Mucosa of descending colon (tissue), 3 donors: Measurements from ENCODE around the gene NPY. TPM values are rescaled to one million over a fixed set of nuclear protein-coding genes. Genes with fewer than 3 reads are reported as not detected.

Experiments used
- ATAC-seq: fragments of 200-7000 bp; cut with Tn5 transposase; one replicate; pipeline ENCODE4 v1.9.1; 2020; ENCODE audit warnings: mild to moderate bottlenecking, moderate library complexity
- DNase-seq, 3 donors: peaks; one replicate each; pipeline ENCODE4 v3.0.0-alpha.2; 2020
- H3K36me3 ChIP-seq: fragments of 200-600 bp; one replicate; pipeline ENCODE4 v1.8.0; 2021; ENCODE audit warnings: low read depth, mild to moderate bottlenecking
- H3K4me1 ChIP-seq: fragments of 200-600 bp; one replicate; pipeline ENCODE4 v1.8.0; 2021; ENCODE audit warnings: low read depth, mild to moderate bottlenecking
- H3K4me3 ChIP-seq: fragments of 200-600 bp; one replicate; pipeline ENCODE4 v1.8.0; 2021; ENCODE audit warnings: mild to moderate bottlenecking
- H3K9me3 ChIP-seq: fragments of 200-600 bp; one replicate; pipeline ENCODE4 v1.8.0; 2021; ENCODE audit warnings: mild to moderate bottlenecking
- CTCF ChIP-seq: fragments of 200-600 bp; IDR thresholded peaks from one replicate; pipeline ENCODE4 v1.8.0; 2022; ENCODE audit warnings: antibody characterized with exemption, mild to moderate bottlenecking
- intact Hi-C, 2 donors: fragments of 100-400 bp; cut with DNase I in 1 of 2; cut with micrococcal nuclease in 1 of 2; formaldehyde crosslinking; loops; one replicate each; pipeline versions ENCODE4 v1.11.0 to v1.11.1; 2022; cut with DNase I, micrococcal nuclease
- total RNA-seq, 3 donors: library from RNA; stranded (reverse); fragmentation: NEBNext Ultra II Directional in 2 of 3; extraction: Animal tissue kit (Norgen Biotek cat#: 25700) in 2 of 3; gene quantifications; one replicate each; pipeline versions ENCODE4 v1.2.1 to v1.2.4, GENCODE V29; 2021 to 2023
- donor health status: DM: no; HTN: no; CAD: no; lungs with moderate emphysema.
- donor health status: DM: no; HTN: no; CAD: no.
- donor health status: DM: no; HTN: yes; CAD: no.

The NPY gene
- total RNA-seq, 3 donors from 2014 or later = 0.55 to 0.75 TPM; not detected in 1

GRCh38 chr7:24283554-24283896, 465 bp upstream of the NPY start:
- Histone ChIP-seq H3K9me3 (no peaks in the 10 kb centered on the region), H3K4me1 (no peaks in the 10 kb centered on the region), H3K4me3 (no peak overlapping the region), H3K36me3 (no peaks in the 10 kb centered on the region)
- DNase-seq = no peak
- intact Hi-C loops = no loop called here
- no peak for ATAC-seq
- TF ChIP-seq CTCF = no peak

GRCh38 chr7:24284699-24285506, 913 bp downstream of the NPY start:
- no peak for DNase-seq
- Histone ChIP-seq H3K9me3 (no peaks in the 10 kb centered on the region), H3K36me3 (no peaks in the 10 kb centered on the region), H3K4me3 (no peak overlapping the region), H3K4me1 (no peaks in the 10 kb centered on the region)
- intact Hi-C loops = no loop called here
- ATAC-seq = peak; percentile 11
- TF ChIP-seq CTCF = no peak

- DNase-seq = peak in 1 of 3 donors; percentile 37
- H3K36me3 ChIP-seq = no peaks in the 10 kb centered on the region
- peak; percentile 76 for ATAC-seq
- intact Hi-C loops = no loop called here
- H3K9me3 ChIP-seq = no peaks in the 10 kb centered on the region
- H3K4me3 ChIP-seq = no peak overlapping the region
- TF ChIP-seq CTCF = no peak
- no peaks in the 10 kb centered on the region for H3K4me1 ChIP-seq
Observed at GRCh38 chr7:24290004-24290641, 6.1 kb downstream of the NPY start.

GRCh38 chr7:24291271-24291670, 7.3 kb downstream of the NPY start:
- H3K9me3 ChIP-seq = no peaks in the 10 kb centered on the region
- no peak for ATAC-seq
- DNase-seq = no peak
- H3K4me1 ChIP-seq = no peaks in the 10 kb centered on the region
- intact Hi-C loops = no loop called here
- no peak overlapping the region for H3K4me3 ChIP-seq
- TF ChIP-seq CTCF = no peak
- H3K36me3 ChIP-seq = no peaks in the 10 kb centered on the region

GRCh38 chr7:24297362-24297761, 13.4 kb downstream of the NPY start:
- no peak for TF ChIP-seq CTCF
- intact Hi-C loops = no loop called here
- no peaks in the 10 kb centered on the region for H3K9me3 ChIP-seq
- no peak overlapping the region for H3K4me3 ChIP-seq
- ATAC-seq = no peak
- H3K36me3 ChIP-seq = no peaks in the 10 kb centered on the region
- DNase-seq = no peak
- no peaks in the 10 kb centered on the region for H3K4me1 ChIP-seq
